H1 (cell line): ENCODE data around the gene SLC15A3. TPM values are rescaled to one million over a fixed set of nuclear protein-coding genes. Genes with fewer than 3 reads are reported as not detected.

ENCODE experiments used
- CTCF ChIP-seq, 3 experiments: IDR thresholded peaks; 1 replicate in 2 of 3; 2 replicates in 1 of 3; pipeline versions ENCODE4 v1.5.1 to v1.6.1; 2011; ENCODE audit warnings: low read length in 3 of 3, mild to moderate bottlenecking in 3 of 3, inconsistent platforms in 2 of 3, low read depth in 1 of 3, moderate library complexity in 1 of 3; ENCODE audit not compliant: insufficient read depth in 1 of 3; ENCODE audit errors: control extremely low read depth in 1 of 3
- RXRA ChIP-seq: IDR thresholded peaks from 2 replicates; pipeline ENCODE4 v1.6.1; 2011; ENCODE audit warnings: low read depth, mild to moderate bottlenecking, low read length, moderate library complexity; ENCODE audit not compliant: insufficient read depth
- SAP30 ChIP-seq: fragments of 300-600 bp; sonication (generic); IDR thresholded peaks from 2 replicates; pipeline ENCODE4 v1.7.1; 2012; ENCODE audit warnings: low read length, moderate library complexity, mild to moderate bottlenecking, inconsistent platforms; ENCODE audit not compliant: insufficient read depth, insufficient replicate concordance
- SRF ChIP-seq: IDR thresholded peaks from 2 replicates; pipeline ENCODE4 v1.6.1; 2011; ENCODE audit warnings: mild to moderate bottlenecking, low read depth, low read length, moderate library complexity
- SUZ12 ChIP-seq: fragments of 200-600 bp; sonication (generic); IDR thresholded peaks from 2 replicates; pipeline ENCODE4 v1.6.1; 2012; ENCODE audit warnings: mild to moderate bottlenecking, inconsistent platforms, low read length, moderate library complexity, mixed read lengths
- polyA plus RNA-seq, 7 experiments: library from polyadenylated mRNA; depleted of rRNA in 3 of 7; stranded (reverse) in 5 of 7; unstranded in 2 of 7; fragments of >200 nt in 5 of 7; fragments of 200-250 nt in 2 of 7; gene quantifications; 1 replicate in 5 of 7; 2 replicates in 1 of 7; 4 replicates in 1 of 7; pipeline versions ENCODE4 v1.2.1 to v1.2.3, GENCODE V29; 2011 to 2013; ENCODE audit warnings: missing spikeins in 2 of 7, mixed read lengths in 2 of 7
- total RNA-seq: library from RNA; stranded (reverse); fragmentation: NEBNext Ultra II Directional; extraction: Animal tissue kit (Norgen Biotek cat#: 25700); gene quantifications from 2 replicates; pipeline ENCODE4 v1.2.1, GENCODE V29; 2021
- TF ChIP-seq, protein P1 (sequence below): IDR thresholded peaks from 2 replicates; pipeline ENCODE4 v1.6.1; 2011; ENCODE audit warnings: low read length, improper control_type of control experiment

Gene SLC15A3
- total and polyA plus RNA-seq, 2 of the 8 experiments (the other 6 are each of a cell fraction or from before 2014, with no cell fraction given) = 25.8 to 31.0 TPM

DNA sequence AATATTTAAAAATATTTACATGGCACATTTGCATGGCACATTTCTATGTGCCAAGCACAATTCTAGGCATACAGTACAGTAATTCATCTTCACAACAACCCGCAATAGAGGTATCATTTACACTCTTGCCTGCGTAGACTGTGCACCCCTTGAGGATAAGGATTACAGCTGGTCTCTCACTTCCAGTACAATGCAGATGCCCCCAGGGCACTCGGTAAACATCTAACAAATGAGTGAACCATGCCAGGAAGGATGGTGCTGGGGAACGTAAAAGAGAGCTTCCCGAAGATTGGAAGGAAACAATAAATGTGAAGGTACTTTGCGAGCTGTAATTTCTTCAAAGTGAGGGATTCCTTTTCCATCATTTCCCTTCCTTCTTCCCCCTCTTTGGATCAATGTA, 46.9 kb downstream of the SLC15A3 start (continued):
- no peak for TF ChIP-seq CTCF (IDR thresholded peaks at IDR 0.05; ENCODE audit: control extremely low read depth in 1 of 3, insufficient read depth in 1 of 3, low read depth in 1 of 3, low read length in 3 of 3)
- no peak for TF ChIP-seq RXRA
- TF ChIP-seq, protein P1, sequence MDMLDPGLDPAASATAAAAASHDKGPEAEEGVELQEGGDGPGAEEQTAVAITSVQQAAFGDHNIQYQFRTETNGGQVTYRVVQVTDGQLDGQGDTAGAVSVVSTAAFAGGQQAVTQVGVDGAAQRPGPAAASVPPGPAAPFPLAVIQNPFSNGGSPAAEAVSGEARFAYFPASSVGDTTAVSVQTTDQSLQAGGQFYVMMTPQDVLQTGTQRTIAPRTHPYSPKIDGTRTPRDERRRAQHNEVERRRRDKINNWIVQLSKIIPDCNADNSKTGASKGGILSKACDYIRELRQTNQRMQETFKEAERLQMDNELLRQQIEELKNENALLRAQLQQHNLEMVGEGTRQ = no peak
- TF ChIP-seq SUZ12 = no peak
- no peak for TF ChIP-seq SAP30
- TF ChIP-seq SRF = no peak
